Fibroblast of skin of right quadriceps (primary cell): ENCODE measurements around the gene NRN1L.
"Not testable (repeated sequence)": the region's sequence is repeated elsewhere in the genome, so short reads cannot be mapped to it uniquely, and the experiment has no call there.

Experiments used
- DNase-seq: peaks from one replicate; pipeline ENCODE4 v3.0.0-alpha.2; 2013

NRN1L gene

DNA sequence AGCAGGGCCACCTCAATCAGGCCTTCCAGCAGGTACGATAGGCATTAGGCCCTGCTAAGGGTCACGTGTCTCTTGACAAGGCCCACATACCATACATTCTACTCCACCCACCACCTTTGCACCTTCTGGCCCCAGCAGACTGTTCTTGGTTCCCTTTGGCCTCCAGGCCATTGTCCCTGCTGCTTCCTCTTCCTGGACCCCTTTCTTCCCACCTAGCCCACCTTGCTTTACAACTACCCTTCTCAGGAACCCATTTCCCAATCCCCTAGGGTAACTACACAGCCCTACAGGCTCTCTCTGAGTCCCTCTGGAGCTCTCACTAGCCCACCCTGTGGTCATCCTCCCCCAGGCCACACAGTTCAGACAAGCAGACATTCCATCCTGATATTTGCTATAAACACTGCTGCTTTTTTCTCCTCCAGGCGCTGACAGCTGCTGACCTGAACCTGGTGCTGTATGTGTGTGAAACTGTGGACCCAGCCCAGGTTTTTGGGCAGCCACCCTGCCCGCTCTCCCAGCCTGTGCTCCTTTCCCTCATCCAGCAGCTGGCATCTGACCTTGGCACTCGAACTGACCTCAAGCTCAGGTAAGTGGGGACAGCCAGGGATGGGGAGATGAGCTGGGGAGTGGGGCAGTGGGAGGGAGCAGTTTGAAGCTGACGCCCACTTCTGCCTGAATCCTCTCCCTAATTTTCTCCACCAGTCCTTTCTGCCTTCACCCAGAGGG is 1.4 kb upstream of the NRN1L start:
- DNase-seq = no peak

DNA sequence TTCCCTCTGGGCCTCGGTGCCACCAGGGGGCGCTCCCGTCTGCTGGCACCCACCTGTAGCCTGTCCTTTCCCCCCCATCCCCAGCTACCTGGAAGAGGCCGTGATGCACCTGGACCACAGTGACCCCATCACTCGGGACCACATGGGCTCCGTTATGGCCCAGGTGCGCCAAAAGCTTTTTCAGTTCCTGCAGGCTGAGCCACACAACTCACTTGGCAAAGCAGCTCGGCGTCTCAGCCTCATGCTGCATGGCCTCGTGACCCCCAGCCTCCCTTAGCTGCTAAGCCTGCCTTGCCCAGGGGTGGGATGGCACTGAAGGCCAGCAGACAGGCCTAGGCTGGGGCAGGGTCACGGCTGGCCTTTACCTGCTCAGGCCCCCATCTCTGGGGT is 818 bp upstream of the NRN1L start:
- DNase-seq = peak; percentile 21

GRCh38 chr16:67885545-67885944 is 860 bp downstream of the NRN1L start:
- no peak for DNase-seq

DNA sequence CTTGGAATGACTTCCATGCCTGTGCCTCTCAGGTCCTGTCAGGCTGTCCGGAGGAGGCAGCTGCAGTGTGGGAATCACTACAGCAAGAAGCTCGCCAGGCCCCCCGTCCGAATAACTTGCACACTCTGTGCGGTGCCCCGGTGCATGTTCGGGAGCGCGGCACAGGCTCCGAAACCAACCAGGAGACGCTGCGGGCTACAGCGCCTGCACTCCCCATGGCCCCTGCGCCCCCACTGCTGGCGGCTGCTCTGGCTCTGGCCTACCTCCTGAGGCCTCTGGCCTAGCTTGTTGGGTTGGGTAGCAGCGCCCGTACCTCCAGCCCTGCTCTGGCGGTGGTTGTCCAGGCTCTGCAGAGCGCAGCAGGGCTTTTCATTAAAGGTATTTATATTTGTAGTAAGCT is 1.3 kb downstream of the NRN1L start:
- no peak for DNase-seq

GRCh38 chr16:67886387-67886786 is 1.7 kb downstream of the NRN1L start:
- no peak for DNase-seq

DNA sequence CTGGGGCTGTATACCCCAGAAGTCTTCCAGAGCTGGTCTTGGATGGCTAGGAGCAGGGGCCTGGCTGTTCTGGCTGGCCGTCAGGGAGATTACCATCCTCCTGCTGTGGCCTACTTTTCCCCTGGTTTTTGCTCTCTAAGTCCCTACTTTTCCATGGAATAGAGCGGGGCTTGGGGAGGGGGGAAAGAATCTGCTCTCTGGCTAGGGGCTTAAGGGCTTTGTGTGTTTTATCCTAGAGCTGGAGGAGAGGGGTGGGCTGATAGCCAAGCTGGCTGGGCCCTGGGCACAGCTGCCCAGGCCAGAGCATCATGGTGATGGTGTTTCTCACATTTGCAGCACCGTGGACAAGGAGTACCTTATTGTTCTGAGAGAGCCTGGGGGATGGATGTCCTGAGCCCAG is 3.6 kb downstream of the NRN1L start:
- DNase-seq = no peak

- no peak for DNase-seq
Measured at GRCh38 chr16:67892375-67892774, 7.7 kb downstream of the NRN1L start.

GRCh38 chr16:67892899-67893742 is 8.4 kb downstream of the NRN1L start, which contains the start of gene PSKH1:
Gene PSKH1 (plus strand): TSS chr16:67893254. CDS start chr16:67908750, 15,496 bp downstream.
- DNase-seq = peak; percentile 95

DNA sequence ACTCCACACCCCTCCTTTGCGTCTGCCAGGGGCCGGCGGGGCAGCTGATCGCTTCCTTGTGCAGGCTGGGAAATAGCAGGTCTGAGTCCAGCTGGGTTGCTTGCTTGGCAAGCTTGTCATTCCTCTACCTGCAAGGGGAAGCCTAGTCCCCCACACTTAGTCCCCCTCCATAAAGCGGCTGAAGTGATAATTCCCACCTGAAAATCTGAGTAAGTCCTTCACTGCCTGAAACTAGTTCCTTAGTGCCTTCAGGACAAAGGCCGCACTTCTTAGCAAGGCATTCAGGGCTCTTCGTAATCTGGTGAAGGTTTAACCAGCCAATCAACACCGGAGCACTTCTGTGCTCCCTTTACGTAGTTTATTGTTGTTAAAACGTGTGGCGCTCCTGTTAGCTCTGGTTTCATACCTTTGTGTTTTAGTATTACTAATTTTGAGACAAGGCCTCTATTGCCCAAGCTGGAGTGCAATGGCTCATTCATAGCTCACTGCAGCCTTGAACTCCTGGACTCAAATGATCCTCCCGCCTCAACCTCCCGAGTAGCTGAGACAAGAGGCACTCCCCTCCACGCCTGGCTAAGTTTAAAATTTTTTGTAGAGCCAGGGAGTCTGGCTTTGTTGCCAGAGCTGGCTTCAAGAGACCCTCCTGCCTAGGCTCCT is 9.2 kb downstream of the NRN1L start:
- no peak for DNase-seq

GRCh38 chr16:67897231-67897630 is 12.5 kb downstream of the NRN1L start:
- DNase-seq = no peak

GRCh38 chr16:67901734-67902133 is 17.0 kb downstream of the NRN1L start:
- no peak for DNase-seq

DNA sequence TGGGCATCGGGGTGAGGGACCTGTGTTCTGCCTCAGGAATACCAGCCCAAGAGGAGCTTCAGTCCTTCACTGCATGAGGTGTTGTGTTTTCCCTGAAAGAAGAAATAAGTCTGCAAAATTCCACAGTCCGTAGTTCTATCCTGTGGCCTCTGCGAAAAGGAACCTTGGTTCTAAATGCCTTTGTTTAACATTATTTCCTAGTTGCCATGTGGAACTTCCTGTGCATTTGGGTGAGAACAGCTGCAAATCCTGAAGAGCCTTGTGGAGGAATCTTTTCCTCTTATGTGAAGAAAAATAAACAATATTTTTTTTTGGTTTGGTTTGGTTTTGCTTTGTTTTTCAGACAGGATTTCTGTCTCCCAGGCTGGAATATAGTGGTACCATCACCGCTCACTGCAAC is 18.1 kb downstream of the NRN1L start:
- DNase-seq = no peak

DNA sequence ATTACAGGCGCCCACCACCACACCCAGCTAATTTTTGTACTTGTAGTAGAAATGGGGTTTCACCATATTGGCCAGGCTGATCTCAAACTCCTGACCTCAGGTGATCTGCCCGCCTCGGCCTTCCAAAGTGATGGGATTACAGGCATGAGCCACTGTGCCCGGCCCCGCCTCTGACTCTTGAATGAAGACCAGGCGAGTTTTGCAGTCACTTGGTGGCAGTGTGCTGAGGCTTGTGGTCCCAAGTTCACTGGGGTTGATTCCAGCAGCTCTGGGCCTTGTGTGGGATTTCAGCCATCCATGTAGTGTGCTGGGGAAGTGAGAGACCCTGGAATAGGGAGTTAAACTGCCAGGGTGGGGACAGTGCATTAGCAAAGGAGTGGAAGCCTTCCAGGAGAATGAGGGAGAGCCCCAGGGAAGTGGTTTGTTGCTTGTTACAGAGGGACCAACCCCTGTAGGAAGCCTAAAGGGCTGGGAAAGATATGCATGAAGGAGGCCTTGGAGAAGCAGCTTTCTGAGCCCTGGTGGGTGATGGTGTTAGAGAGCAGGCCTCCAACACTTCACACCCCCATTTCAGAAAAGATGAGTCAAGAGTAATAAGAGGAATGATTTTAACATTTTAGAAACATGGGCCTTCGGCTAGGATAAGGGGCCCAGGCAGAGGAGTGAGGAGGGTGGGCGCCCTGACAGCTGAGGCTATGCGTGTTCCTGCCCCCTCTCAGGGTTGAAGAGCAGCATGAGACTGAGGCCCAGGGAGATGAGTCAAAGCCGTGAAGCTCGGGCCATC is 22.9 kb downstream of the NRN1L start:
- no peak for DNase-seq

DNA sequence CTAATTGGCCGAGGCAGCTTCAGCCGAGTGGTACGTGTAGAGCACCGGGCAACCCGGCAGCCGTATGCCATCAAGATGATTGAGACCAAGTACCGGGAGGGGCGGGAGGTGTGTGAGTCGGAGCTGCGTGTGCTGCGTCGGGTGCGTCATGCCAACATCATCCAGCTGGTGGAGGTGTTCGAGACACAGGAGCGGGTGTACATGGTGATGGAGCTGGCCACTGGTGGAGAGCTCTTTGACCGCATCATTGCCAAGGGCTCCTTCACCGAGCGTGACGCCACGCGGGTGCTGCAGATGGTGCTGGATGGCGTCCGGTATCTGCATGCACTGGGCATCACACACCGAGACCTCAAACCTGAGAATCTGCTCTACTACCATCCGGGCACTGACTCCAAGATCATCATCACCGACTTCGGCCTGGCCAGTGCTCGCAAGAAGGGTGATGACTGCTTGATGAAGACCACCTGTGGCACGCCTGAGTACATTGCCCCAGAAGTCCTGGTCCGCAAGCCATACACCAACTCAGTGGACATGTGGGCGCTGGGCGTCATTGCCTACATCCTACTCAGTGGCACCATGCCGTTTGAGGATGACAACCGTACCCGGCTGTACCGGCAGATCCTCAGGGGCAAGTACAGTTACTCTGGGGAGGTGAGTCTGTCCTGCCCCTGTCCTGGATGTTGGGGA is 24.5 kb downstream of the NRN1L start:
- DNase-seq = no peak

DNA sequence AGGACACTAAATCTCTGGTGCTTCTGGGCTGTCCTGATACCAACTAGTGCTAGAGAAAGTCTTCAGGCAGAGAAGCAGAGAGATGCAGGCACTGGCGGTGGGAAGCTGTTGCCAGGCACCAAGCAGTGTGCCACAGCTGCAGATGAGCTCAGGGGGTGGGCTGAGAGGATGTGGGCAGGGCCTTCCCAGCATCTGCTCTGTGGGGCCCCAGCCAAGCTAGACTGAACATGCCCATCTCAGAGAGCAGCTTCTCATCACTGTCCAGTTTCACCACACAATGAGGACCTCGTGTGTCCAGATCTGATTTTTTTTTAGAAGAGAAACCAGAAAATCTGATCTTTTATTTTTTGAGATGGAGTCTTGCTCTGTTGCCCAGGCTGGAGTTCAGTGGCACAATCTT is 25.5 kb downstream of the NRN1L start:
- peak; percentile 17 for DNase-seq

DNA sequence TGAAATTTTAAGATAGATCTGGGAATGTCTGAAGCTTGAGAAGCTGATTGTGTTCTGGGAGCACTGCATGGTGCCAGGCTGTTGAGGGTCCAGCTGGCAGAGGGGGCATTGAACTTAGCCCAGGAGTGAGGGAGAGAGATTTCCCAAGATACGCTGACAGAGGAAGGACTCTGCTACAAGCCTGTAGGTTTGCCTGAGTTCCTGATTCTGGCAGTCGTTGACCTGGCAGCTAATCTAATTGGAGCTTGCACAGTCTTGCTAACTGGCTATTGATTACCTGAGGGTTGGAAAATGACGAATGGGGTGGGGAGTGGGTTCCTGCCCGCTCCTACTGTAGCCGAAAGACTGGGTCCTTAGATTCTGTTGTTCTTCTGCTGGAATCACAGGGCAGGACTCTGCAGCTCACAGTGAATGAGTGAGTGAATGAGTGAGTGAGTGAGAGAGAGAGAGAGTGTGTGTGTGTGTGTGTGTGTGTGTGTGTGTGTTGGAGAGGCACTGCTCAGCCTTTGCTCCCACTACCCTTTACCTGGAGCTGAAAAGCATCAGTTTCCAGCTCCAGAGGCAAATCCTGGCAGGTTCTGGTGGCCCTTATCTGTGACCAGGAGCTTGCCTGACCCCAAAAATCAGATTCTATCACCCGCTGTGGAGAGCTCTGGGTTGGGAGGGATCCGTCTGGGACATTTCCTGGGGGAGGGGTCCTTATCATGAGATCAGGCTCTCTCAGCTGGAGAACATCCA is 30.2 kb downstream of the NRN1L start:
- no peak for DNase-seq

GRCh38 chr16:67915496-67915769 is 30.7 kb downstream of the NRN1L start:
- DNase-seq = not testable (repeated sequence)

- no peak for DNase-seq
Measured at GRCh38 chr16:67915831-67916723, 31.4 kb downstream of the NRN1L start.

GRCh38 chr16:67917140-67917851 is 32.6 kb downstream of the NRN1L start:
- no peak for DNase-seq

GRCh38 chr16:67917852-67918236 is 33.2 kb downstream of the NRN1L start:
- peak; percentile 83 for DNase-seq
